Vagina (tissue), 2 donors: Measurements from ENCODE around the gene USP10. TPM values are rescaled to one million over a fixed set of nuclear protein-coding genes. Genes with fewer than 3 reads are reported as not detected.
A peak's percentile ranks its signal among the peaks of the same experiment; 100 is the strongest.

ENCODE experiments used
- DNase-seq, 2 donors: peaks; one replicate each; pipeline ENCODE4 v3.0.0-alpha.2; 2017; ENCODE audit errors: extremely low spot score in 2 of 2
- H3K27ac ChIP-seq: fragments of 200-600 bp; sonication (generic); one replicate; pipeline ENCODE4 v1.5.1; 2019
- H3K27me3 ChIP-seq: fragments of 200-600 bp; sonication (generic); one replicate; pipeline ENCODE4 v1.5.1; 2019
- H3K36me3 ChIP-seq, 2 donors: fragments of 200-600 bp; sonication (generic); one replicate each; pipeline ENCODE4 v1.5.1; 2017 to 2019
- H3K4me1 ChIP-seq: fragments of 200-600 bp; sonication (generic); one replicate; pipeline ENCODE4 v1.5.1; 2019
- H3K4me3 ChIP-seq, 2 donors: fragments of 200-600 bp; sonication (generic); 1 replicate in 1 of 2; 2 replicates in 1 of 2; pipeline ENCODE4 v1.5.1; 2016 to 2019
- H3K9me3 ChIP-seq: fragments of 200-600 bp; sonication (generic); one replicate; pipeline ENCODE4 v1.5.1; 2019
- CTCF ChIP-seq, 3 experiments: fragments of 450-650 bp in 2 of 3; fragments of 200-600 bp in 1 of 3; sonication (generic) in 1 of 3; IDR thresholded peaks; one replicate each; pipeline ENCODE4 v1.5.1; 2017 to 2019; ENCODE audit warnings: antibody characterized with exemption in 3 of 3, mild to moderate bottlenecking in 2 of 3, moderate library complexity in 2 of 3
- POLR2A ChIP-seq, 2 donors: fragments of 450-650 bp; IDR thresholded peaks; one replicate each; pipeline ENCODE4 v1.6.1; 2017; ENCODE audit warnings: antibody characterized with exemption in 2 of 2, mild to moderate bottlenecking in 2 of 2, moderate library complexity in 2 of 2
- POLR2AphosphoS5 ChIP-seq, 2 donors: sonication (generic); formaldehyde crosslinking; IDR thresholded peaks; one replicate each; pipeline ENCODE4 v1.9.0; 2017; ENCODE audit warnings: antibody characterized with exemption in 2 of 2, mild to moderate bottlenecking in 2 of 2, low read depth in 1 of 2; ENCODE audit not compliant: insufficient read depth in 1 of 2
- intact Hi-C: fragments of 100-400 bp; cut with DNase I; formaldehyde crosslinking; loops from one replicate; pipeline ENCODE4 v1.15.1; 2023
- total RNA-seq: library from RNA; depleted of rRNA; stranded (reverse); fragments of >200 nt; gene quantifications from one replicate; pipeline ENCODE4 v1.2.3, GENCODE V29; 2016

Gene USP10
- total RNA-seq, 1 donor from 2014 or later: 42.5 TPM

DNA sequence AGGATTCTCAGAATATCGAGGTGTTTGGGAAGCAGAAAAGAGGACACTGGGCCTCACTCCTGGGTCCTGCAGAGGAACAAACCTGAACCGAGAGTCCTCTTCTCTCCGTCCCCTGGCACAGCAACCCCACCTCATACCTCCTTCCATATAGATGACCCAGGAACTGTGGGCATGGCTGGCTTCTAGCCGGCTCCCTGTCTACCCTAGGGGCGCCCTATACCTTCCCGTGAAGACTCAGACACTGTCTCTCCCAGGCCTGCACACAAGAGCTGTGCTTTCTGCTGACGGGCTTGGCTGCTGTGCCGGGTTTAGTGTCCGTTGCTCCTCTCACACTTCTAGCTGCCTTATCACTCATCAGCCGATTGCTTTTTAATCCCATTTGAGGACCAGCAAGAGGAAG lies 73.5 kb downstream of the USP10 start:
- intact Hi-C loops: no loop called here
- Histone ChIP-seq H3K9me3 (no peaks in the 10 kb centered on the region), H3K4me1 (no peaks in the 10 kb centered on the region), H3K36me3 (peaks cover 0 to 77% of the 10 kb centered on the region in 2 donors), H3K27ac (no peak overlapping the region), H3K4me3 (no peak overlapping the region), H3K27me3 (no peaks in the 10 kb centered on the region)
- TF ChIP-seq POLR2A (IDR thresholded peaks at IDR 0.05): no peak
- TF ChIP-seq CTCF (IDR thresholded peaks at IDR 0.05): no peak
- no peak for DNase-seq

GRCh38 chr16:84774810-84775209 lies 75.0 kb downstream of the USP10 start:
- Histone ChIP-seq H3K9me3 (no peaks in the 10 kb centered on the region), H3K4me3 (no peak overlapping the region), H3K27me3 (no peaks in the 10 kb centered on the region), H3K4me1 (no peaks in the 10 kb centered on the region), H3K36me3 (peaks cover 0 to 75% of the 10 kb centered on the region in 2 donors), H3K27ac (peak overlapping the region; percentile 7)
- DNase-seq: no peak
- intact Hi-C loops: no loop called here
- TF ChIP-seq POLR2A (IDR thresholded peaks at IDR 0.05) (no peak), POLR2AphosphoS5 (IDR thresholded peaks at IDR 0.05; ENCODE audit: insufficient read depth in 1 of 2, low read depth in 1 of 2) (peak in 1 of 2 donors; percentile 20)

DNA sequence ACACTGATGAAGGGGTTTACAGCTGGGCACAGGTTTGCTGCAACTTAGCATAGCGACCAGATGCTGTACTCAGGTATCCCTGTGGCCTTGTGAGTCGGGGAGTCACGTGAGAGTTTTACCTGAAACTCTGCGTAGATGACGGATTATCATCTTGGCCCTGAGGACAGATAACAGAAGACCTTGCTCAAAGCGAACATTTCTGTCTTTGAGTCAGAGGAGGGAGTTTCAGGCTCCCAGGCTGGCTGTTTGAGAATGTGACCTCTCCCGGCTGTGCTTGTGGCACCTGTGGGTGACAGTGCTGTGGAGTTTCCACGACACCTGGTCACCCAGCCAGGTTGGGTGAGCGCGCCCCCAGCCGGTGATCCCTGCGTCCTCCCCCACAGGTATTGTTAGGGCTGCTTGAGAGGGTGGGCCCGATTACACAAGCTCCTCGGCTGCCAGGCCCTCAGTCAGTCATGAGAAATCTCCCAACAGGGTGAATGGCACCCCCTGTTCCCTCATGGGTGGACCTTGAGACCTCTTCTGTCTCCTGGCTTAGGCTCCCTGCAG lies 75.5 kb downstream of the USP10 start:
- Histone ChIP-seq H3K9me3 (no peaks in the 10 kb centered on the region), H3K36me3 (peaks cover 0 to 74% of the 10 kb centered on the region in 2 donors), H3K4me1 (no peaks in the 10 kb centered on the region), H3K27me3 (no peaks in the 10 kb centered on the region), H3K27ac (peak overlapping the region; percentile 7), H3K4me3 (no peak overlapping the region)
- no peak for DNase-seq
- intact Hi-C loops: no loop called here
- TF ChIP-seq POLR2A (IDR thresholded peaks at IDR 0.05): no peak
- TF ChIP-seq CTCF (IDR thresholded peaks at IDR 0.05): no peak
- TF ChIP-seq POLR2AphosphoS5 (IDR thresholded peaks at IDR 0.05; ENCODE audit: insufficient read depth in 1 of 2, low read depth in 1 of 2): no peak

DNA sequence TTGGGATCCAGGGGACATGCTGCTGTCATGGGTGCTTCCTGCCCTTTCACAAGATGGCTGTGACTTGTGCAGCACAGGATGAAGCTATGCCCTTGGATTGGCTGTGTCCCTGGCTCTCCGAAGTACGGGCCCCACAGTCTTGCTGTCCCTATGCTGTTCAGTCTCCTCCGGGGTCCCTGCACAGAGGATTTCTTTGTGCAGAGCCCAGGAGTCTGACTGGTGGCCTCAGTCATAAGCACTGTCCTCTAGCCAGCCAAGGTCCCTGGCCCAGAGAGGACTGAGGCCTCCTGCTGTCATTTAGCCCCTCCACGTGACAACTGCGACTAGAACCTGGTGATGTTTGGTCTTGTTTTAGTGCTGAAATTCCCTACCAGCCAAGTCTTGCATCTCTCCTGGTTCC lies 77.6 kb downstream of the USP10 start:
- Histone ChIP-seq H3K4me1 (no peaks in the 10 kb centered on the region), H3K4me3 (no peak overlapping the region), H3K27me3 (no peaks in the 10 kb centered on the region), H3K27ac (no peak overlapping the region), H3K9me3 (no peaks in the 10 kb centered on the region), H3K36me3 (peaks cover 0 to 62% of the 10 kb centered on the region in 2 donors)
- DNase-seq: no peak
- TF ChIP-seq POLR2AphosphoS5 (IDR thresholded peaks at IDR 0.05; ENCODE audit: insufficient read depth in 1 of 2, low read depth in 1 of 2) (no peak), POLR2A (IDR thresholded peaks at IDR 0.05) (no peak), CTCF (IDR thresholded peaks at IDR 0.05) (no peak)
- intact Hi-C loops: no loop called here

DNA sequence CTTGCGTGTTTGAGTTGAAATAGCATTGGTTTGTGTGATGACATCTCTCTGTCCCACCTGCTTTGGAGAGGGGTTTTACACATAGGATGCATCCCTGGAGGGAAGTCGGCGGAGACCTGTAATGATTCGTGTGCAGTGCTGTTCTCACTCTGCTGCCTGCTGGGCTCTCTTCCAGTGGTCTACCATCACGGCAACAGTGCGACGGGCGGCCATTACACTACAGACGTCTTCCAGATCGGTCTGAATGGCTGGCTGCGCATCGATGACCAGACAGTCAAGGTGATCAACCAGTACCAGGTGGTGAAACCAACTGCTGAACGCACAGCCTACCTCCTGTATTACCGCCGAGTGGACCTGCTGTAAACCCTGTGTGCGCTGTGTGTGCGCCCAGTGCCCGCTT lies 78.9 kb downstream of the USP10 start:
- H3K4me3 ChIP-seq: no peak overlapping the region
- intact Hi-C loops: no loop called here
- no peaks in the 10 kb centered on the region for H3K9me3 ChIP-seq
- H3K36me3 ChIP-seq: peaks cover 0 to 54% of the 10 kb centered on the region in 2 donors
- no peak for DNase-seq
- H3K27me3 ChIP-seq: no peaks in the 10 kb centered on the region
- H3K4me1 ChIP-seq: no peaks in the 10 kb centered on the region
- no peak overlapping the region for H3K27ac ChIP-seq
- TF ChIP-seq CTCF (IDR thresholded peaks at IDR 0.05): no peak
- no peak for TF ChIP-seq POLR2A (IDR thresholded peaks at IDR 0.05)
